ENCODE results near the gene MYH7B. TPM values are rescaled to one million over a fixed set of nuclear protein-coding genes. Genes with fewer than 3 reads are reported as not detected.
A peak's percentile ranks its signal among the peaks of the same experiment; 100 is the strongest.

The MYH7B gene
- total RNA-seq, 2 experiments from 2014 or later, result 0.30 to 0.33 TPM

DNA sequence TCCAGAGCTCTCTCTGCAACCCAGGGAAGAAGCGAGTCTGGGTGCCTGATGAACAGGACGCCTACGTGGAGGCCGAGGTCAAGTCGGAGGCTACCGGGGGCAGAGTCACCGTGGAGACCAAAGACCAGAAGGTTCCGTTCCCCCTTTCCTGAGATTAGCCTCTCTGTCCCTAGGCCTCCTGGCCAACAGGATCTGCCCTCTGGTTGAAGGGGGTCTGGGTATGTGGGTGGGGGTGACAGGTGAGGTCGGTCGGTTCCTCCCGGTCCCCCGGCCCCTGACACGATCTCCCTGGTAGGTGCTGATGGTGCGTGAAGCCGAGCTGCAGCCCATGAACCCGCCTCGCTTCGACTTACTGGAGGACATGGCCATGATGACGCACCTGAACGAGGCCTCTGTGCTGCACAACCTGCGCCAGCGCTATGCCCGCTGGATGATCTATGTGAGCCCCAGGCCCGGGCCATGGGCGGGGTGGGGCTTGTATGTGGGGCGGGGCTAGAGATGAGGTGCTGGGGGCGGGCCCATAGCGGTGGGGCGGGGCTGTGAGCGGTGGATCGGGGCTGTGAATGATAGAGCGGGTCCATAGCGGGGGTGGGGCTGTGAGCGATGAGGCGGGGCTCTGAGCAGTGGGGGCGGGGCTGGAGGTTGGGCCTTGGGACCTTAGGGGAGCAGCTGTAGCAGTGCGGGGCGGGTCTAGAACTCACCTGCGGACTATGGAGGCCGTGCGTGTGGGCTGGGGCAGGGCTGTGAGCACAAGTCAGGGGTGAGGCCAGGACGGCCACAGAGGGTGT lies 23.9 kb downstream of the MYH7B start:
- Mint-ChIP-seq H3K36me3 (no peaks in the 10 kb centered on the region), H3K27me3 (peaks cover 22% of the 10 kb centered on the region), H3K27ac (no peak overlapping the region), H3K9me3 (no peaks in the 10 kb centered on the region), H3K4me1 (no peaks in the 10 kb centered on the region), H3K4me3 (no peak overlapping the region)
- DNase-seq, result peak; percentile 29

DNA sequence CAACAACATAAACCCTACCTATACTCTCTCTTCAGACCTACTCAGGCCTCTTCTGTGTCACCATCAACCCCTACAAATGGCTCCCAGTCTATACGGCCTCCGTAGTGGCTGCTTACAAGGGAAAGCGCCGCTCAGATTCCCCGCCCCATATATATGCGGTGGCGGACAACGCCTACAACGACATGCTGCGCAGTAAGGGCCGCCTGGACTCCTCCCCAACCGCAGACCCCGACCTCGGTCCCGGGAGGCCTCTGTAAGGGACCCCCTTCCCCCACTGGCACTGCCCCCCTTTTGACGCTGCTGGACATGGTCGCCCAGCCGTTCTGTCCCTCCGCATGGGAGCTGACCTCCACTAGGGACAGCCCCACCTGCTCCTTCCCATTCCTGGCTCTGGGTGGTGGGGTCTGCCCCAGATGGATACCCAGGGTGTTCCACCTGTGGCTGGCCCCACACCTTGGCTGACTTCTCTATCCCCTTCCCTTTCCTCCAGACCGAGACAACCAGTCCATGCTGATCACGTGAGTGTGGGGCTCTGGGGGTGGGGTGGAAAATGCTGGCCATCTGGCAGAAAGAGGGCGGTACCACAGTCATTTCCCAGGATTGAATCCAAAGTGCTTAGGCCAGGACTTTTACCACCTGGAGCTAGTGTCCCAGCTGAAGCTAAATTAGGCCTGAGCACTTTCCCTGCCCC lies 25.0 kb downstream of the MYH7B start:
- no peaks in the 10 kb centered on the region for H3K36me3 Mint-ChIP-seq
- peaks cover 22% of the 10 kb centered on the region for H3K27me3 Mint-ChIP-seq
- no peak overlapping the region for H3K27ac Mint-ChIP-seq
- no peaks in the 10 kb centered on the region for H3K9me3 Mint-ChIP-seq
- no peak for DNase-seq
- H3K4me1 Mint-ChIP-seq, result no peaks in the 10 kb centered on the region
- no peak overlapping the region for H3K4me3 Mint-ChIP-seq

DNA sequence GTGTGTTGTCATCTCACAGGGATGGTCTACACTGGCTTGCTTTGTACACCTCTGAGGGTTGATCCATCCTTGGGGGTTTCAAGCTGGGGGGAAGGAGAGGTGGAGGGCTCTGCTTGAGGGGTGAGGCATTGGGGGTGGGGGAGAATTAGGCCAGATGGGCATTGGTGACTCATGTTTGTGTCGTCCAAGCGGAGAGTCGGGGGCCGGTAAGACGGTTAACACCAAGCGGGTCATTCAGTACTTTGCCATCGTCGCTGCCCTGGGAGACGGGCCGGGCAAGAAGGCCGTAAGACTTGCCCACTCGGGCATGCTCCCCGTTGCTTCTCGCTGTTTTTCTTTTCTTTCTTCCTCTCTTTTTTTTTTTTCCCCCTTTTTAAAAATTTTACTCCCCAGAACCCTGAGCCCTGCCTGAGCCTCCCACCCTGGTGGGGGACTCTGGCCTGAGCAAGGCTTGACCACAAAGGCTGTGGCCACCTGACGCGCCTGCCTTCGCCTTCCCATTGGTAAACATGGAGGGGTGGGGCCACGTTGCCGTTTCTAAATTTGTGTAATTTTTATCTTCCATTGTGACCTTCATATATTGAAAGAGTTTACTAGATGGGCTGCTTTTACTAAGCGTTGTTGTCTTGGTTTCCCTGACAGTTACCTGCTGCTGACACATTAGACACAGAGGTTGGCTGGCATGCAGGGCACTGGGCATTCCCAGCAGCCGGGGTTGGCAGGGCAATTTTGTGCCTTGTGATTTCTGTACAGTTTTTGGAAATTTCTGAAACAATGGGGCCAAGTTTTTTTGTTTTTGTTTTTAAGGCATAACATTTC lies 26.8 kb downstream of the MYH7B start:
- DNase-seq, result no peak
- Mint-ChIP-seq H3K36me3 (no peaks in the 10 kb centered on the region), H3K4me3 (no peak overlapping the region), H3K27ac (no peak overlapping the region), H3K27me3 (peaks cover 15% of the 10 kb centered on the region), H3K9me3 (no peaks in the 10 kb centered on the region), H3K4me1 (no peaks in the 10 kb centered on the region)

DNA sequence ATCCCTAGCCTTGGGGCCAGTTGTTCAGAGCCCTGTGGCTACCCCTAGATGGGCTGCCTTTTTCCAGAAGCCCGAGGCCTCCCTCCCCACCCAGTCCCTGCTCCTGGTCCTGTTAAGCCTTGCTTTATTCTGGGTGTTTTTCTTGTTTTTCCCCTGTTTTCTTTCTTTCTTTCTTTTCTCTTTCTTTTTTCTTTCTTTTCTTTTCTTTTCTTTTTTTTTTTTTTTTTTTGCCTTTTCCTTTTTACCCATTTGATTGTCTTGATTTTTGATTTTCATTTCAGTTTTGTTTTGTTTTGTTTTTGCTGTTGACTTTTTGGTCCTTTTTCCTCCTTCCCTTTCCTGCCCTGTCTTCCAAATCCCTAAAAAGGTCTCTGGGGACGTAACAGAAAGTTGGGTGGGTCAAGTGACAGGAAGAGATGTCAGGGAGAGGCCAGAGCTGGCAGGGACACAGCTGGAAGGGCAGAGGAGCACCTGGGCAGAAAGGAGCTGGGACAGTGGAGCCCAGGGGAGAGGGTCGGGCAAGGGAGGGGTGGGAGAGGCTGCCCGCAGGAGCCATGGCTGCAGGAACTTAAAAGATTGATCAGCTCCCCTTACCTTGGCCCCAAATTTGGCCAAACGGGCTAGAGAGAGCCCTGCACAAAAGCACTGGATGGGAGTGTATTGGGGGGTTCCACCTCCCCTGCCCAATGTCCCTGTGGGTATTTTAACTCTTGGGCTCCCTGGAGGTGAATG lies 27.6 kb downstream of the MYH7B start:
- no peak overlapping the region for H3K27ac Mint-ChIP-seq
- no peak overlapping the region for H3K4me3 Mint-ChIP-seq
- no peaks in the 10 kb centered on the region for H3K4me1 Mint-ChIP-seq
- no peak for DNase-seq
- H3K36me3 Mint-ChIP-seq, result no peaks in the 10 kb centered on the region
- peaks cover 10% of the 10 kb centered on the region for H3K27me3 Mint-ChIP-seq
- no peaks in the 10 kb centered on the region for H3K9me3 Mint-ChIP-seq

- H3K4me3 Mint-ChIP-seq, result no peak overlapping the region
Measured at GRCh38 chr20:34983995-34984735, 28.5 kb downstream of the MYH7B start.

GRCh38 chr20:34984756-34985261 lies 29.1 kb downstream of the MYH7B start:
- Mint-ChIP-seq H3K4me3 (no peak overlapping the region), H3K4me1 (no peaks in the 10 kb centered on the region), H3K9me3 (no peaks in the 10 kb centered on the region), H3K27me3 (peaks cover 10% of the 10 kb centered on the region), H3K36me3 (no peaks in the 10 kb centered on the region), H3K27ac (no peak overlapping the region)
- no peak for DNase-seq

More at GRCh38 chr20:34983995-34984735, 28.5 kb downstream of the MYH7B start:
- H3K27ac Mint-ChIP-seq, result no peak overlapping the region
- no peak for DNase-seq
- no peaks in the 10 kb centered on the region for H3K9me3 Mint-ChIP-seq
- H3K36me3 Mint-ChIP-seq, result no peaks in the 10 kb centered on the region
- peaks cover 10% of the 10 kb centered on the region for H3K27me3 Mint-ChIP-seq
- no peaks in the 10 kb centered on the region for H3K4me1 Mint-ChIP-seq

DNA sequence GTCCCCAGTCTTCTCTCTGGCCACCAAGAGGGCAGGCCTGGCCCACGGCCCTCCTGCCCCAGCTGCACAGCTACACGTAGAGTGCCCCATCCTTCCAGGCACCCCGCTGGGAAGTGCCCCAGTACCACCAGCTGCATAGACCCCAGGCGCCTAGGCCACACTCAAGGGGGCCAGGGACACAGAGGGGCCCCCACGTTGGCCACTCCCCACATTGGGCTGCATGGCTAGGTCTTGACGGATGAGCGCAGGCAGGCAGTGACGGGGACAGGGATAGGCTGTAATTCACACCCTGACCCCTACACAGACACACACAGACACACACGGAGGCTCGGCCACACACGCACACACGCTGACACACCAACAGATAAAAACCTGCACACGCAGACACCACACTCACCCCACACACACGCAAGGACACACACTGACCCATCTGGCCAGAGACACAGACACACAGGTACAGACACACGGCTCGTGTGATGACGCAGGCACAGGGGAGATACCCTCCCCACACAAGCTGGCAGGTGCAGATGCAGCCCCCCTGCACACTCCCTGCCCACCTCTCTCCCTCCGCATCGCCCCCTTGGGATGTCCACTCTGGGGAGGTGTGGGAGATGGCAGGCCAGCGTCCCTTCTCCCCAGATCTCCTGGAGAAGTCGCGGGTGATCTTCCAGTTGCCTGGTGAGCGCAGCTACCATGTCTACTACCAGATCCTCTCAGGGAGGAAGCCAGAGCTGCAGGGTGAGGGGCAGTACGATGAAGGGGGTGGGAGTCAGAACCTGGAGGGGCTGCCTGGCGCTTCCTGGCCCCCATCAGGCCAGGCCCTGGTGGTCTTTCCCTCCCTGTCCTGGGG lies 30.0 kb downstream of the MYH7B start:
- Mint-ChIP-seq H3K27ac (no peak overlapping the region), H3K9me3 (no peaks in the 10 kb centered on the region), H3K4me1 (no peaks in the 10 kb centered on the region), H3K4me3 (no peak overlapping the region), H3K36me3 (no peaks in the 10 kb centered on the region), H3K27me3 (peaks cover 7% of the 10 kb centered on the region)
- DNase-seq, result no peak

DNA sequence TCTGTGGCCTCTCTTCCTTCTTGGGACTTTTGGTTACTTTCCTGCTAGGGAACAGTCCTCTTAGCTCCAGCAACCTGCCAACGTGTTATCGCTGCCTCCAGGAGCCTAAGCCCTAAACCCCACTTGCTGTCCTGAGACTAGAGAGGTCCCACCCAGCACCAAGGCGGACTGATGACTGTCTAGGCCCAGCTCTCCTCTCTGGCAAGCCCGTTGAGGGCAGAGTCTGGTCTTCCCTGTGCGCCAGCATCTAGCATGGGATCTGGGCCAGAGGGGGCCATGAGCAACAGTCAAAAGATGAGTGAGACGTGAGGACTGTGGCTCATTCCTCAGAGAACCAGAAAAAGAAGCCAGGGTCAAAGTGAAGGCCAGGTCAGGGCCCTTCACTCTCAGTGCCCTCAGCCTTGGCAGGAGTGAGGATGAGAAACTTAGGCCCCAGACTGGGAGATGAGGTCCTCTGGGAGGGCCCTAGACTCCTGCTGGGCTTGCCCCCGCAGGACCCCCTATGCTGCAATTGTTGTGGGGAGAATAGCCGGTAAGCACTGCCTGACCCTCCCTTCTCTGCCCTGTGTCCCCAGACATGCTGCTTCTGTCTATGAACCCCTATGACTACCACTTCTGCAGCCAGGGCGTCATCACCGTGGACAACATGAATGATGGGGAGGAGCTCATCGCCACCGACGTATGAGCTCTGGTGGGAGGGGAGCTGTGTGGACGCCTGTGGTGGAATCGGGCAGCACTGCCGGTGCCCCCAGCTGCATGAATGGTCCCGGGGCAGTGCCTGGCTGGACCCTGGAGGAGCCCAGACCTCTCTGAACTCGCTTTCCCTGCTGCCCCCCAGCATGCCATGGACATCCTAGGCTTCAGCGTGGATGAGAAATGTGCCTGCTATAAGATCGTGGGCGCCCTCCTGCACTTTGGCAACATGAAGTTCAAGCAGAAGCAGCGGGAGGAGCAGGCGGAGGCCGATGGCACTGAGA lies 30.9 kb downstream of the MYH7B start:
- Mint-ChIP-seq H3K27ac (no peak overlapping the region), H3K36me3 (no peaks in the 10 kb centered on the region), H3K4me3 (no peak overlapping the region), H3K9me3 (no peaks in the 10 kb centered on the region), H3K27me3 (peaks cover 7% of the 10 kb centered on the region), H3K4me1 (no peaks in the 10 kb centered on the region)
- DNase-seq, result no peak

- no peaks in the 10 kb centered on the region for H3K4me1 Mint-ChIP-seq
- no peak for DNase-seq
- H3K4me3 Mint-ChIP-seq, result no peak overlapping the region
- H3K27me3 Mint-ChIP-seq, result peaks cover 3% of the 10 kb centered on the region
- no peak overlapping the region for H3K27ac Mint-ChIP-seq
- no peaks in the 10 kb centered on the region for H3K9me3 Mint-ChIP-seq
- H3K36me3 Mint-ChIP-seq, result no peaks in the 10 kb centered on the region
Measured at GRCh38 chr20:34987288-34988190, 31.9 kb downstream of the MYH7B start.

GRCh38 chr20:34988191-34988540 lies 32.5 kb downstream of the MYH7B start:
- no peak for DNase-seq
- Mint-ChIP-seq H3K27me3 (peaks cover 2% of the 10 kb centered on the region), H3K4me3 (no peak overlapping the region), H3K9me3 (no peaks in the 10 kb centered on the region), H3K36me3 (no peaks in the 10 kb centered on the region), H3K27ac (no peak overlapping the region), H3K4me1 (no peaks in the 10 kb centered on the region)

DNA sequence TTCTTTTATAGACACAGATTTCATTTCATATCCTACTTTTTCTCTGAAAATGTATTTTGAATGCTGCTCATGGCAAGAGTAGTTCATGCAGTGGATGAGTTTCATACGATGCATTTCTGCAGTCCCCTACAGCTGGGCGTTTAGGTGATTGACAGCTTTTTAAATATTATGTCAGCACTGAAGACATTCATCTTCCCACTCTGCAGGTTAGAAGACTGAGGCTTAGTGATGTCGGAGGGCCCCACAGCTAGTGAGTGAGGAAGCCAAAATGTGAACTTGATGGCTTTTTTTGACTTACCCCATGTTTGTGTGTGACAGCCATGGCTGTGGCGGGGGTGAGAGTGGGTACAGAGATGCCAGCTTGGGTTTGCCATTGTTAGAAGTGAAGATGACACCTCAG lies 33.5 kb downstream of the MYH7B start:
- Mint-ChIP-seq H3K27me3 (no peaks in the 10 kb centered on the region), H3K4me1 (no peaks in the 10 kb centered on the region), H3K36me3 (no peaks in the 10 kb centered on the region), H3K9me3 (no peaks in the 10 kb centered on the region), H3K27ac (no peak overlapping the region), H3K4me3 (no peak overlapping the region)
- DNase-seq, result no peak

- no peaks in the 10 kb centered on the region for H3K36me3 Mint-ChIP-seq
- H3K27me3 Mint-ChIP-seq, result no peaks in the 10 kb centered on the region
- no peak overlapping the region for H3K4me3 Mint-ChIP-seq
- no peaks in the 10 kb centered on the region for H3K9me3 Mint-ChIP-seq
- no peak overlapping the region for H3K27ac Mint-ChIP-seq
- no peak for DNase-seq
- no peaks in the 10 kb centered on the region for H3K4me1 Mint-ChIP-seq
Measured at GRCh38 chr20:34989670-34990069, 34.0 kb downstream of the MYH7B start.
